Measurements from ENCODE around the gene RAB9A. TPM values are rescaled to one million over a fixed set of nuclear protein-coding genes. Genes with fewer than 3 reads are reported as not detected.

RAB9A gene
- total RNA-seq, 1 experiment from 2014 or later: 59.3 TPM

- H3K36me3 ChIP-seq (ENCODE audit: insufficient read depth, low read length): 0 out of 2 replicates have a peak, but pooled peaks cover 2% of the 10 kb centered on the region
- H3K4me1 ChIP-seq (ENCODE audit: low read length): peaks cover 87% of the 10 kb centered on the region
- peak overlapping the region; percentile 40 for H3K4me2 ChIP-seq (ENCODE audit: low read depth, low read length, poor library complexity, severe bottlenecking)
- H3K27me3 ChIP-seq (ENCODE audit: low read length): no peaks in the 10 kb centered on the region
- peak overlapping the region; percentile 80 for H3K27ac ChIP-seq (ENCODE audit: low read length)
- no peaks in the 10 kb centered on the region for H3K9me2 ChIP-seq (replicated peaks; ENCODE audit: insufficient read depth, low read length)
- no peaks in the 10 kb centered on the region for H3K9me3 ChIP-seq (ENCODE audit: low read length)
- no peak overlapping the region for H2AFZ ChIP-seq (ENCODE audit: low read length)
- H4K20me1 ChIP-seq (ENCODE audit: insufficient read depth, low read depth, low read length): peaks cover 21% of the 10 kb centered on the region
- peak; percentile 54 for DNase-seq
- H3K79me2 ChIP-seq (ENCODE audit: low read length): peaks cover 97% of the 10 kb centered on the region
- peak overlapping the region; percentile 36; the same call in 1 of the 2 replicates for H3K4me3 ChIP-seq (ENCODE audit: low read length)
- no peak overlapping the region for H3K9ac ChIP-seq (ENCODE audit: low read length)
Measured at GRCh38 chrX:13697976-13698375, 9.0 kb downstream of the RAB9A start.

GRCh38 chrX:13698432-13698831 is 9.5 kb downstream of the RAB9A start:
- Histone ChIP-seq H3K4me1 (ENCODE audit: low read length) (peaks cover 82% of the 10 kb centered on the region), H3K36me3 (ENCODE audit: insufficient read depth, low read length) (0 out of 2 replicates have a peak, but pooled peaks cover 2% of the 10 kb centered on the region), H3K9me3 (ENCODE audit: low read length) (no peaks in the 10 kb centered on the region), H3K79me2 (ENCODE audit: low read length) (peaks cover 97% of the 10 kb centered on the region), H3K4me3 (ENCODE audit: low read length) (peak overlapping the region; percentile 36; the same call in 1 of the 2 replicates), H4K20me1 (ENCODE audit: insufficient read depth, low read depth, low read length) (peaks cover 24% of the 10 kb centered on the region), H3K9me2 (replicated peaks; ENCODE audit: insufficient read depth, low read length) (no peaks in the 10 kb centered on the region), H3K4me2 (ENCODE audit: low read depth, low read length, poor library complexity, severe bottlenecking) (peak overlapping the region; percentile 40), H3K27me3 (ENCODE audit: low read length) (no peaks in the 10 kb centered on the region), H2AFZ (ENCODE audit: low read length) (no peak overlapping the region), H3K9ac (ENCODE audit: low read length) (no peak overlapping the region), H3K27ac (ENCODE audit: low read length) (peak overlapping the region; percentile 80)
- no peak for DNase-seq

GRCh38 chrX:13699183-13699826 is 10.4 kb downstream of the RAB9A start:
- Histone ChIP-seq H3K4me2 (ENCODE audit: low read depth, low read length, poor library complexity, severe bottlenecking) (peak overlapping the region; percentile 40), H3K79me2 (ENCODE audit: low read length) (peaks cover 97% of the 10 kb centered on the region), H2AFZ (ENCODE audit: low read length) (no peak overlapping the region), H3K4me3 (ENCODE audit: low read length) (no peak overlapping the region), H3K4me1 (ENCODE audit: low read length) (peaks cover 74% of the 10 kb centered on the region), H3K27ac (ENCODE audit: low read length) (peak overlapping the region; percentile 80), H3K9ac (ENCODE audit: low read length) (no peak overlapping the region), H3K9me3 (ENCODE audit: low read length) (no peaks in the 10 kb centered on the region), H3K27me3 (ENCODE audit: low read length) (no peaks in the 10 kb centered on the region), H4K20me1 (ENCODE audit: insufficient read depth, low read depth, low read length) (peaks cover 20% of the 10 kb centered on the region), H3K36me3 (ENCODE audit: insufficient read depth, low read length) (0 out of 2 replicates have a peak, but pooled peaks cover 2% of the 10 kb centered on the region), H3K9me2 (replicated peaks; ENCODE audit: insufficient read depth, low read length) (no peaks in the 10 kb centered on the region)
- peak; percentile 55 for DNase-seq

- Histone ChIP-seq H3K9me3 (ENCODE audit: low read length) (no peaks in the 10 kb centered on the region), H3K79me2 (ENCODE audit: low read length) (peaks cover 94% of the 10 kb centered on the region), H3K9me2 (replicated peaks; ENCODE audit: insufficient read depth, low read length) (no peaks in the 10 kb centered on the region), H3K36me3 (ENCODE audit: insufficient read depth, low read length) (0 out of 2 replicates have a peak, but pooled peaks cover 5% of the 10 kb centered on the region), H3K9ac (ENCODE audit: low read length) (no peak overlapping the region), H3K4me2 (ENCODE audit: low read depth, low read length, poor library complexity, severe bottlenecking) (no peak overlapping the region), H3K4me3 (ENCODE audit: low read length) (no peak overlapping the region), H3K27me3 (ENCODE audit: low read length) (no peaks in the 10 kb centered on the region), H3K4me1 (ENCODE audit: low read length) (peaks cover 63% of the 10 kb centered on the region), H3K27ac (ENCODE audit: low read length) (no peak overlapping the region), H4K20me1 (ENCODE audit: insufficient read depth, low read depth, low read length) (peaks cover 13% of the 10 kb centered on the region), H2AFZ (ENCODE audit: low read length) (no peak overlapping the region)
- no peak for DNase-seq
Measured at GRCh38 chrX:13700380-13700779, 11.5 kb downstream of the RAB9A start.

- H3K79me2 ChIP-seq (ENCODE audit: low read length): peaks cover 91% of the 10 kb centered on the region
- peaks cover 10% of the 10 kb centered on the region for H4K20me1 ChIP-seq (ENCODE audit: insufficient read depth, low read depth, low read length)
- no peaks in the 10 kb centered on the region for H3K9me2 ChIP-seq (replicated peaks; ENCODE audit: insufficient read depth, low read length)
- H3K9ac ChIP-seq (ENCODE audit: low read length): no peak overlapping the region
- no peak overlapping the region for H3K4me2 ChIP-seq (ENCODE audit: low read depth, low read length, poor library complexity, severe bottlenecking)
- H3K4me3 ChIP-seq (ENCODE audit: low read length): no peak overlapping the region
- H2AFZ ChIP-seq (ENCODE audit: low read length): no peak overlapping the region
- peaks cover 45% of the 10 kb centered on the region for H3K4me1 ChIP-seq (ENCODE audit: low read length)
- H3K27me3 ChIP-seq (ENCODE audit: low read length): no peaks in the 10 kb centered on the region
- H3K9me3 ChIP-seq (ENCODE audit: low read length): no peaks in the 10 kb centered on the region
- H3K36me3 ChIP-seq (ENCODE audit: insufficient read depth, low read length): 0 out of 2 replicates have a peak, but pooled peaks cover 5% of the 10 kb centered on the region
- DNase-seq: no peak
- peak overlapping the region; percentile 16; the same call in 1 of the 2 replicates for H3K27ac ChIP-seq (ENCODE audit: low read length)
Measured at GRCh38 chrX:13702111-13702789, 13.3 kb downstream of the RAB9A start.

GRCh38 chrX:13703135-13703534 is 14.2 kb downstream of the RAB9A start:
- H3K27ac ChIP-seq (ENCODE audit: low read length): no peak overlapping the region
- H3K36me3 ChIP-seq (ENCODE audit: insufficient read depth, low read length): 0 out of 2 replicates have a peak, but pooled peaks cover 6% of the 10 kb centered on the region

GRCh38 chrX:13703589-13703988 is 14.7 kb downstream of the RAB9A start:
- no peaks in the 10 kb centered on the region for H3K9me3 ChIP-seq (ENCODE audit: low read length)
- peaks cover 6% of the 10 kb centered on the region; the same call in 1 of the 2 replicates for H3K36me3 ChIP-seq (ENCODE audit: insufficient read depth, low read length)
- peaks cover 5% of the 10 kb centered on the region; the same call in 1 of the 2 replicates for H4K20me1 ChIP-seq (ENCODE audit: insufficient read depth, low read depth, low read length)
- H3K27ac ChIP-seq (ENCODE audit: low read length): no peak overlapping the region
- no peak overlapping the region for H3K9ac ChIP-seq (ENCODE audit: low read length)
- no peaks in the 10 kb centered on the region for H3K9me2 ChIP-seq (replicated peaks; ENCODE audit: insufficient read depth, low read length)
- DNase-seq: no peak
- H2AFZ ChIP-seq (ENCODE audit: low read length): no peak overlapping the region
- H3K4me2 ChIP-seq (ENCODE audit: low read depth, low read length, poor library complexity, severe bottlenecking): no peak overlapping the region
- peaks cover 32% of the 10 kb centered on the region for H3K4me1 ChIP-seq (ENCODE audit: low read length)
- H3K79me2 ChIP-seq (ENCODE audit: low read length): peaks cover 91% of the 10 kb centered on the region
- no peak overlapping the region for H3K4me3 ChIP-seq (ENCODE audit: low read length)
- no peaks in the 10 kb centered on the region for H3K27me3 ChIP-seq (ENCODE audit: low read length)

More at GRCh38 chrX:13703135-13703534, 14.2 kb downstream of the RAB9A start:
- H3K27me3 ChIP-seq (ENCODE audit: low read length): no peaks in the 10 kb centered on the region
- H4K20me1 ChIP-seq (ENCODE audit: insufficient read depth, low read depth, low read length): peaks cover 5% of the 10 kb centered on the region; the same call in 1 of the 2 replicates
- H3K9me2 ChIP-seq (replicated peaks; ENCODE audit: insufficient read depth, low read length): no peaks in the 10 kb centered on the region
- H3K9ac ChIP-seq (ENCODE audit: low read length): no peak overlapping the region
- H3K4me1 ChIP-seq (ENCODE audit: low read length): peaks cover 37% of the 10 kb centered on the region
- DNase-seq: no peak
- H3K4me3 ChIP-seq (ENCODE audit: low read length): no peak overlapping the region
- H3K4me2 ChIP-seq (ENCODE audit: low read depth, low read length, poor library complexity, severe bottlenecking): no peak overlapping the region
- H3K9me3 ChIP-seq (ENCODE audit: low read length): no peaks in the 10 kb centered on the region
- H3K79me2 ChIP-seq (ENCODE audit: low read length): peaks cover 91% of the 10 kb centered on the region
- no peak overlapping the region for H2AFZ ChIP-seq (ENCODE audit: low read length)

- Histone ChIP-seq H4K20me1 (ENCODE audit: insufficient read depth, low read depth, low read length) (no peaks in the 10 kb centered on the region; the same call in 1 of the 2 replicates), H3K9me2 (replicated peaks; ENCODE audit: insufficient read depth, low read length) (no peaks in the 10 kb centered on the region), H3K27me3 (ENCODE audit: low read length) (no peaks in the 10 kb centered on the region), H3K36me3 (ENCODE audit: insufficient read depth, low read length) (peaks cover 48% of the 10 kb centered on the region; the same call in 1 of the 2 replicates), H3K4me2 (ENCODE audit: low read depth, low read length, poor library complexity, severe bottlenecking) (no peak overlapping the region), H2AFZ (ENCODE audit: low read length) (no peak overlapping the region), H3K9me3 (ENCODE audit: low read length) (no peaks in the 10 kb centered on the region), H3K4me3 (ENCODE audit: low read length) (no peak overlapping the region), H3K9ac (ENCODE audit: low read length) (no peak overlapping the region), H3K27ac (ENCODE audit: low read length) (peak overlapping the region; percentile 49), H3K79me2 (ENCODE audit: low read length) (peaks cover 42% of the 10 kb centered on the region), H3K4me1 (ENCODE audit: low read length) (peaks cover 6% of the 10 kb centered on the region)
- DNase-seq: no peak
Measured at GRCh38 chrX:13711141-13711540, 22.2 kb downstream of the RAB9A start.

All from Karpas-422 (cell line).